Neural cell (in vitro differentiated cells): ENCODE data around the gene CTCF.

ENCODE experiments used
- EP300 ChIP-seq: fragments of 450-650 bp; conservative IDR thresholded peaks from 2 replicates; pipeline ENCODE4 v1.6.1; 2014; ENCODE audit warnings: antibody characterized with exemption, mild to moderate bottlenecking, moderate library complexity; ENCODE audit not compliant: poor library complexity, severe bottlenecking
- POLR2AphosphoS5 ChIP-seq: IDR thresholded peaks from 2 replicates; pipeline ENCODE4 v1.6.1; 2012
- REST ChIP-seq: IDR thresholded peaks from 2 replicates; pipeline ENCODE4 v1.6.1; 2012; ENCODE audit warnings: borderline replicate concordance
- TAF1 ChIP-seq: IDR thresholded peaks from 2 replicates; pipeline ENCODE4 v1.6.1; 2012; ENCODE audit warnings: low read depth

DNA sequence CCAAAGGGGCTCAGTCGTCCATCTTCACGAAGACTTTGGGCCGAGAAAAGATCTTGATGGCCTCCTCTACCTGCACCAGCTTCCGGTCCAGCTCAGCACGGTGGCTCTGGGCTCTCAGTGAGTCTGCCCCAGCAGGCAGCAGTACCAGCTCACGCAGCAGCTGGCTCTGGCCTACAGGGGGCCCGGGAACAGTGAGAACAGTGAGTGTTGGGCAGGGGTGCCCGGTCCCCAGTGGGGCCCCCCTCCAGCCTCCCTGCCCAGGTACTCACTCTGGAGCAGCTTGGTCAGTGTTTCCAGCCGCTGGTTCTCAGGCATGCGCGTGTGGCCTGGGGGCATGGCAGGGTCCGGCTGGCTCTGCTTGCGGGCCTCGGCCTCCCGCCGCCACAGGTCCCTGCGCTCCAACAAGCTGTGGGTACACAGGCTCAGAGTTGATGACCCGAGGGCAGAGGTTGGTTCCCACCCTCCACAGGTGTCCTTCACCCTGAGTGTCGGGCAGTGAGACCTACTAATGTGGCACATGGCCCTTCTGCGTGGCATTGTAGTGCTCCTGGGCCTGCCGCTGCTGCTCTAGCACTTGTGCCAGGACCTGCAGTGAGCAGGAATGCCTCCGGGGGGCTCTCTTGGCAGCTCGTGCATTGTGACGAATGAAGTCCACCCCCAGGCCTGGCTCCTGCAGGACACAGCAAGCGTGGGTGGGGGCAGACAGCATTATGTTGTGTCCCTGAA, 101.0 kb downstream of the CTCF start:
- TF ChIP-seq TAF1 (no peak), POLR2AphosphoS5 (no peak), EP300 (no peak), REST (no peak)
